Left ventricle myocardium superior (tissue), 1 donor: Measurements from ENCODE around the gene POU2F3. TPM values are rescaled to one million over a fixed set of nuclear protein-coding genes. Genes with fewer than 3 reads are reported as not detected.
"Not testable (repeated sequence)": the region's sequence is repeated elsewhere in the genome, so short reads cannot be mapped to it uniquely, and the experiment has no call there.

Experiments
- ATAC-seq: fragments of 200-7000 bp; cut with Tn5 transposase; one replicate; pipeline ENCODE4 v1.9.1; 2020; ENCODE audit warnings: mild to moderate bottlenecking, moderate library complexity
- DNase-seq: peaks from one replicate; pipeline ENCODE4 v3.0.0-alpha.2; 2020
- intact Hi-C: fragments of 100-400 bp; cut with micrococcal nuclease; formaldehyde crosslinking; loops from one replicate; pipeline ENCODE4 v1.11.0; 2022
- total RNA-seq: library from RNA; stranded (reverse); fragmentation: NEBNext Ultra II Directional; extraction: Animal tissue kit (Norgen Biotek cat#: 25700); gene quantifications from one replicate; pipeline ENCODE4 v1.2.1, GENCODE V29; 2021
- donor health status: DM: no; HTN: yes; CAD: no; lungs with severe emphysema.

POU2F3 gene
- total RNA-seq, 1 donor from 2014 or later: not detected

DNA sequence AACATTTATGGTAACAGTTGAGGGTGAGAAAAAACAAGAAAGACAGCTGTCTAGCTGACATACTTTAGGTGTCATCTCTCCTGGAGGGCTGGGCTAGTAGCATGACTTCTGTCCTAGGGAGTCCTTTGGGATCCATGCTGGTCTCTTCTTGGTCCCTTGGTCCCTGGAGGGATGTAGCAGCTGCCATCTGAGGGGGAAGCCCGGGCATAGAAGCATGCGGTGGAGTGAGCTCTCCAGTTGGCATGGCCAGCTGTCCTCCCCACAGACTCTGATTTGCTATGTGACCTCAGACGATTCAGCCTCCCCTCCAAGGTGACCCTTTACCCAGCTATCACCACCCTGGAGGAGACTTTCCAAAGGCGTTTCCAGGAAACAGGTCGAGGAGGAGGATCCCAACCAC lies 28.7 kb downstream of the POU2F3 start:
- intact Hi-C loops: no loop called here
- ATAC-seq: no peak
- no peak for DNase-seq

DNA sequence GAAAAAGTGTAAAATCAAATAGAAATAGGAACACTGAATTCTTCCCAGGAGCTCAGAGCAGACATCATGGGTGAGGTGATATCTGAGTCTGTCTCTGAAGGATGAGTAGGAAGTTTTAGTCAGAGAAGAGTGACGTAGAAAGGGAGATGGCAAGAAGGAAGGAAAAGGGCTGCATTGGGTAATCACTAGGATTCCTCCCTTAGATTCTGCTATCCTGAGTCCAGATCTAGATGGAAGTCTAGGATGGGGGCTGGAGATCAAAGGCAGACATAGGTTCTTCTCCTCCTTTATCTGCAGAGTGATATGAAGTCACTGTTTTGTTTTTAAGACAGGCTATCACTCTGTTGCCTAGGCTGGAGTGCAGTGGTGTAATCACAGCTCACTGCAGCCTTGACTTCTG lies 30.4 kb downstream of the POU2F3 start:
- no peak for DNase-seq
- no peak for ATAC-seq
- intact Hi-C loops: no loop called here

DNA sequence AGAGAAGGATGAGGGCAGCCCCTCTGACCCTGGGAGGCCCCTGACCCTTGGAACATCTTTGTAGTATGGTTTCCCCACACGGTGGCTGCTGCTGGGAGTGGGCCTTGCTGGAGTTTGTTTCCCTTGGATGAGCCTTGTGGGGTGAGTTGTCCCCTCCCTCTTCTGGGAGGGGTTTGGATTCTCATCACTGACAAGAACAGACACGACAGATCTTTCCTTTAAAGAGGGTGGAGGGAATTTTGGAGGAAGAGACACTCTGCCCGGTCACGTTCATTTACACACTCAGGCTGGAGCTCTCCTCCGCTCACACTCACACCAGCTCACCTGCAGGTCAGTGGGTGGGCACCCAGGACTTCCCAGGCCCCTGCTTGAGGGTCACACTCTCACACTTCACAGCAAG lies 31.7 kb downstream of the POU2F3 start:
- DNase-seq (no peak), ATAC-seq (no peak)
- intact Hi-C loops: no loop called here

DNA sequence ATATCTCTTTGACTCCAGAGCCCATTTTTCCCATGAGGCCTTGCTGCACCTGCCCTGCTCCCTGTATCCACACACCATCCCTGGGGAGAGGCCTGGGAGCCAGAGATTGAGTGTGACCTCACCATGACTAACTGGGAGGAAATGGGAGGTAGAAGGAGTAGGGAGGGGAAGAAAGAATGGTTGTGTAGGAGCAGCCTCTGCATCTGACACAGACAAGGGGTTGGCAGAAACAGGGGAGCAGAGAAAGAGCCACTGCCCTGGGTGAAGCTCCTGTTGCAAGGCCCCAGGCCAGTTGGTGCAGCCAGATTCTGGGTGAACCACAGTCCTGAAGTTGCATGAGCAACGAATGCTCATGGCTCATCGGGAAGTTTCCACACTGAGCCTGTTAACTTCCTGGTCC lies 32.4 kb downstream of the POU2F3 start:
- ATAC-seq (no peak), DNase-seq (no peak)
- intact Hi-C loops: no loop called here

DNA sequence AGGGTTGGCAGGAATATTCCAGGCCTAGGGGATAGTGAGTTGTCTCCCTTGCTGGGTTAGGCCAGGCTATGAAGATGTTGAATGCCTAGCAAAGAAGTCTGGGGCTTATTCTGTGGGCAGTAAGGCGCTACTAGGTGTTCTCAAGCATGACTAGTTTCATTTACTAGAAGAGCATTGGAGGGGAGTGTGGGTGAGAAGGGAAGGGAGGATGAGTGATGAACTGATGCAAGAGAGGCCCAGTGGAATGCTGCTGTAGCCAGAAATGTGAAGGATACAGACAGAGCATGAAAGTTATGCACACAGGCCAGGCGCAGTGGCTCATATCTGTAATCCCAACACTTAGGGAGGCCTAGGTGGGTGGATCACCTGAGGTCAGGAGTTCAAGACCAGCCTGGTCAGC lies 33.5 kb downstream of the POU2F3 start:
- no peak for ATAC-seq
- intact Hi-C loops: no loop called here
- no peak for DNase-seq

DNA sequence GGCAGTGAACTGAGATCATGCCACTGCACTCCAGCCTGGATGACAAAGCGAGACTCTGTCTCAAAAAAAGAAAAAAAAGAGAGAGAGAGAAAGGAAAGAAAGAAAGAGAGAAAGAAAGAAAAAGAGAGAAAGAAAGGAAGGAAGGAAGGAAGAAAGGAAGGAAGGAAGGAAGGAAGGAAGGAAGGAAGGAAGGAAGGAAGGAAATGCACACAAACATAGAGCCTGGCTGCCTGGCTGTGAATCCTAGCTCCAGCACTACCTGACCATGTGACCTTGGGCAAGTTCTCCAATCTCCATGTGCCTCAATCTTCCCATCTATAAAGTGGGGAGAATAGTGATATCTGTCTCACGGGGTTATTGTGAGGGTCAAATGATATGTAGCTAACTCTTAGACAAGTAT lies 34.0 kb downstream of the POU2F3 start:
- intact Hi-C loops, ATAC-seq, DNase-seq: not testable (repeated sequence)

DNA sequence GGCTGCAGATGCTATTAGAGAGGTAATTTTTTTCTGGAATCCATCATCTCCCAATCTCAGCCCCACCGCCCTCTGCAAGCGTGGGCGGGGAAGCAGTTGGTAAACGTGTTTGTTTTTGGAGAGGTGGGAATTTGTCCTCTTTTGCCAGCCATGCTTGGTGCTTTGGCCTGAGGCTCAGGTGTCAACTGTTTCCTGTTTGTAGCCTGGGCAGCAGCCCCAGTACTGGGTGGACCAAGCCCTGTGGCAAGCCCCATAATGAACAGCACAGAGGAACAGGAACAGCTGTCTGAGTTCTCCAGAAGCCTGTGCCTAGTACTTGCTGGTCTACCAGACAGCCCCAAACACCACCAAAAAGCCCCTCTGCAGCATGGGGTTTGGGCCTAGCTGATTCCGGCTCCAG lies 39.6 kb downstream of the POU2F3 start:
- no peak for ATAC-seq

DNA sequence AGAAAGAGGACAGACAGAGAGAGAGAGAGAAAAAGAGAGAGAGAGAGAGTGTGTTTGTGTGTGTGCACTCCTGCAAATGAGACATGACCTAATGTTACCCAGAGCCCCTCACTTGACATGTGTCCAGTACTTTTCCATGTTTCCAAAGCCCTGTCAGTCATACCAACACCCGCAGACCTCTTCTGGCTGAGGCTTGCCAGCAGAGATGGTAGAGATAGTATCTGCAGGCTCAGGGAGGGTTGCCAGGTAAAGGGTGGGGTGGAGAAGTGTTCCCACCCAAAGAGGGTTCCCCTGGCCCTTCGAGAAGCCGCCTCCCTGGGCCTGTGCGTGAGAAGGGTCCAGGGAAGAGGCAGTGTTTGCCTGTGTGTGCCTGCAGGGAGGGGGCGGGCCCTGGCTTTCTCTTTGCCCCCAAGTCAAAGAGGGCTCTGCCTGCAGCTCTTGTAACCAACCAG lies 40.7 kb downstream of the POU2F3 start:
- no peak for DNase-seq
- intact Hi-C loops: no loop called here
- ATAC-seq: peak; percentile 70

More for the DNA sequence above, 39.6 kb downstream of the POU2F3 start:
- DNase-seq: no peak
- intact Hi-C loops: no loop called here

DNA sequence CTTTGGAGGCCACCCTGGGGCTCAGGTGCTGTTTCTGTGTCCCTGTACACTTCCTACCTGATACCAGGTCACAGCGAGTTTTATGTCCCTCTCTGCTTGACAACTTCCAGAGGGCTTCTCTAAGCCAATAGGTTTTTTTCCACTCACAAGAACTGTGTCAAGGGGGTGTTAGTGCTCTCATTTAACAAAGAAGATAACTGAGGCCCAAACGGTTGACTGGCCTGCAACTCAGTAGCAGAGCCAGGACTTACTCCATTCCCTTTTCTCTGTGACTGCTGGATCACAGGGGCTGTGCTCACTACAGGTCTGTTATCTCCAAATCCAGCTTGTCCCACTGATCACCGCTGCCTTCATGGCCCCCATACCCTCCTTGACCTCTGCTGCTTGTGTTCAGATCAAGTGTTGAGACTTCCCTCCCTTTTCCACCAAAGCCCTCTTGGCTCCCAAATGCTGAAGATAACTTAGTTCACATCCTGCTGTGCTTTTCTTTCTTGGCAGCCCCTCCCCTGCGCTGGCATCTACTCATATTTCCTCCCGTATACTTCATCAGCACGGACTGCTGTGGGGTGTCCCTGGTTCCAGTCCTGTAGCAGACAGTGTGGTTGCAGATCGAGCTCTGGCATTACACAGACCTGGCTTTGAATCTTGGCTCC lies 41.3 kb downstream of the POU2F3 start:
- intact Hi-C loops: no loop called here
- ATAC-seq: peak; percentile 62
- peak; percentile 37 for DNase-seq

DNA sequence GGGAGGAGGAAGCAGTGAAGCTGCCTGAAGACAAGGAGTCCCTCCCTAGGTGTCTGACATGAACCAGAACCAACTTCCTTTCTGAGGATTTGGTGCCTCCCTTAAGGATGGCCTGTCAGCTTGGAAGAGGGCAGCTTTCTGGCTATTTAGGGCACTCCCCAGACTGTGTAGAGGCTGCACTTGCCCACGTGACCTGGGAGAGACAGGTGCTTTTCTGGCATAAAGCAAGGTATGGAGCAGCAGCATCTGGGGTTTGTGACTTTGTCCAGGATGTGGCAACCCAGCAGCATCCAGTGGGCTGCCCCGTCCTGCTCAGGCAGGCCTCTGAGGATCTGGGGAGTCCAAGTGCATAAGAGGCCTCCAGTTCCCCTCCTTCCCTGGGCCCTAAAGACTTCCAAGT lies 43.2 kb downstream of the POU2F3 start:
- intact Hi-C loops: no loop called here
- ATAC-seq (no peak), DNase-seq (no peak)

DNA sequence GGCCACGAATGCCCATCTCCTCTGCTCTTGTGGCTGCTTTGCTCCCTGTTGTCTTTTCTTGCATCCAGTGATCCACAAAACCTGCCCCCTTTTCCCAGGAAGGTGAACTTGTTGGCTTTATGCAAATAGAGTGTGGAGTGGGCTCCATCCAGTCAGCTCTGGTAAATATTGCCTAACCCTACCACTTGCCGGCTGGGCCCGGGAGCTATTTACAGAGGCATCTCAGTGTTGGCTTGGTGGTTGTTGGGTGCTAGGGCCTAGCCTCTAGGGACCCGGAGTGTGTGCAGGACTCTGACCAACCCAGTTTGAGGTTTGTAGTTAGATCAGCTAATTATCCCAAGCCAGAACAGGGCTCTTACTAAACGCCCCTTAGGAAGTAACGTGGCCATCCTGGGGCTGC lies 44.3 kb downstream of the POU2F3 start:
- ATAC-seq: no peak
- intact Hi-C loops: no loop called here
- DNase-seq: no peak

DNA sequence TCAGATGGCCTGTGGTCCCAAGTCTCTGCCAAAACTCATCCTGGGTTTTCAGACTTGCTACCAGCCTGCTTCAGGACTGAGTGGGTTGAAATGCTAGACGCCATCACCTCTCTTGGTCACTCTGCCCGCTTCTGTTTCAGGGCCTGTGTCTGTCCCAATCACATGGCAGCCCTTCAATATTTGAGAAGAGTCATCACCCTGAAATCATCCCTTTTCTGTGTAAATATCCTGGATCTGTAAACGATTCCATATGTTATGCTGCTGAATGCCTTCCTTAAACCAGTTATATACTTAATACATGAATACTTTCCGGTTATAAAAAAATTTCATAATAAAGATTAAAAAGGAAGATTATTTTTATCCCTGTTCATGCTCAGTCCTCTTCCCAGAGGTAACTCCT lies 45.3 kb downstream of the POU2F3 start:
- ATAC-seq (no peak), DNase-seq (no peak)
- intact Hi-C loops: no loop called here

DNA sequence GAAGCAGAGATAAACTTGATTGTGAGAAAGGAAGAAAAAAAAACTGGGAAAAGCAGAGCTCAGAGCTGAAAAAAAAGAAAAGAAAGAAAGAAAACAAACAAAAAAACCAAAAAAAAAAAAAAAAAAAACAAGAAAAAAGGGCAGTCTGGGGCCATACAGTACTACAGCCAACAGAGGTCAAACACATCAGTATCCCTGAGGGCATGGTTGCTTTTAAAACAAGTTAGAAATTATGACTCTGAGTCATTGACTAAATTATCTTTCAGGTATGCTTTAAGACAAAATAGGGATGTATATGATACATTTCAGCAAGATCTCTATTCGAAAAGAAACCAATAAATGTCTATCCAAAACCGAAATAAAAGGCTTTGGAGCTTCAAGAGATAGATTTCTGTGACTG lies 48.1 kb downstream of the POU2F3 start:
- ATAC-seq: no peak
- intact Hi-C loops: no loop called here
- DNase-seq: no peak

DNA sequence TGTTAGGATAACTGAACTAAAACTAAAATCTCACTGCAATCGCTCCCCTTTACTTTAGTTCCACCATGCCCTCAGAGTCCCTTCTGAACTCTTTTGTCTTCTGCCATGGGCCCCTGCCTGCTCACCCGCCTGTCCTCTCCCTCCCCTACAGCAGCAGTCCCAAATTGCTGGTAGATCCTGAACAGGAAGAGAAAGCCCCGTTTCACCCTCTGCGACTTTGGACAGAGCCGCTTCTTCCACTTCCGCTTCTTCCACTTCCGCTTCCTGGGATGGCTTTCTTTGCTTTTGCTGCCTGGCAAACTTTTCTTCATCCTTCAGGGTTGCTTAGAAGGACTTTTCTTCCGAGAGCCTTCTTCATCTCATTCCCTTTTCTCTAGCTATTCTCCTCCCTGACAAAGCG lies 49.5 kb downstream of the POU2F3 start:
- DNase-seq (no peak), ATAC-seq (no peak)
- intact Hi-C loops: no loop called here

DNA sequence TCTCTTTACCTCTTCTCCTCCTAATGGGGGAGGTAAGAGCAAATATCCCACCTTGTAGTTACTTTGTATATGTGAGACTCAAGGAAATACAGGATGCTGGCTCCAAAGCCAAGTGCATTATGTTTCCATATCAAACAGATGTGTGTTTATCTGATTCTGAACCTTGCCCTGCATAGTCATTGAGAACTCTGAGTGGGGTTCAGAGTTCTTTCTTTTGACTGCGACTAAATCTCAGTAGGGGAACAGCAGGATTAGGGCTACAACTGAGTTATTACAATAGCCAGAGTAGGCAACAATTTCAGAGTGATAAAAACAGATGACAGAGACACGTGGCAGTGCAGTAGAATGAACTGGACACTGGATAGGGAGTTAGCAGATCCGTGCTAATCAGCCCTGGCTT lies 51.0 kb downstream of the POU2F3 start:
- intact Hi-C loops: no loop called here
- no peak for ATAC-seq
- no peak for DNase-seq

DNA sequence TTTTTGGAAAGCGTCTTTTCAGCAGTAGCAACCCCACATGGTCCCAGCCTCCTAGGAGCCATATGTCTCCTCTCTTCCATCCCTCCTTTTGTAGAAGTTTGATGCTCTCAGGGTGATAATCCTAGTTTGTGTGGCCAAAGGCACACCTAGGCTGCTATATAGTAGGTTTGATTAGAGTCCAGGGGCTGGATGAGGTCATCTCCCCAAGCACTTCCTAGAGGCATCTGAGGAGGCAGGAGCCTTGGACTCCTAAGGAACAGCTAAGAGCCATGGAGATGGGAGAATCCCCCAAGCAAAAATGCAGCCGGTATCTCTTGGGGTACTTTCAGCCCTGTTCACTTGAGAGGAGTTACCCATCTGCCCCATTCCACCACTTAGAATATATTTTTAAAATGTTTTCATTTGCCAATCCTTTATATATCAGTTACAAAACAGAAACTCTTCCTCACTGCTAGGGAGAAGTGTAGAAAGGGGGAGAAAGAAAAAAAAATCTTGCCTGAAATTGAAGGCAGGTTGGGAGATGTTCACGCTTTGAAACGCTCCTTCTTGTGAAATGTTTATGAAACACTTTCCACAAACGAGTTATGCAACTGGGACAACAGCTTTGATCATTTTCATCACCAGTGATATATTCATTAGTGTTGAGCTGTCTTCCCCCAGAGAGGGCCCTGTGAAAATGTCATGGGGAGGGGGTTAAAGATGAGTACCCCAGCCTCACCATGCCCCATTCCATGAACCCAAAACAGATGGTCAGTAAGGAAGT lies 53.3 kb downstream of the POU2F3 start:
- intact Hi-C loops: no loop called here
- DNase-seq: no peak
- no peak for ATAC-seq

DNA sequence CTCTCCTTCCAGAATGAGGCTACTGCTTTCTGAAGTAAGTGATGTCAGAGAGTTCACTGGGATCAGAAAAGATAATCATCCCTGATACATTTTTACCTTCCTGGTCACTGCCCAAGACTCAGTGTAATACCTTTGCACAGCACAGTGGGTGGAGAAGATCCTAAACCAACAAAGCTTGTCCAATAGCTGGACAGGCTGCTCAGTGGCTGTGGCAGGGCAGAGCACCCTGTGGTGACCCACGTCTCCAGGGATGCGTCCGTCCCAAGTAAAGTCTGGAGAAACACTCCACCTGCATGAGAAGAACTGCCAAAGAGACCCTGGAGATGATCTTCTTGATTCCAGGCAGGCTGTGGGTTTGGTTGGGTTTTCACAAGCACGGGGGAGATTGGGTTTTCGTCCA lies 54.2 kb downstream of the POU2F3 start:
- intact Hi-C loops: no loop called here
- no peak for ATAC-seq
- DNase-seq: no peak

DNA sequence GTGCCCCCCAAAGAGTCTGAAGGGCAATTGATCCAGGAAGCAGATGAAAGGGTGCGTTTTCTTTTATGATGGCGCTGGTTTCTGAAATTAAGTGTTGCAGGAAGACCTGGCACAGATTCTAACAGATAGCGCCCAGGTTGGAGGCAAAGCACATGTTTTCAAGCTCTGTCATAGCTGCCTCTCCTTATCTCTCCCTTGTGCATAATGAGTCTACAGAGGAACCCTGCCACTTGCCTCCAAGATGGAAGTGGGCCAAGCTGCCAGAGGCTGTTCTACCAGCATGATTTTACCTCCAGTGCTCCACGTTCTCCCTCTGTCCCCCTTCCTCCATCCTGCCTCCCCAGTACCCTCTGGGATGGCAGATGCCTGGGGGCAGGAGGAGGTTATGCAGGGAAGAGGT lies 55.2 kb downstream of the POU2F3 start:
- no peak for DNase-seq
- intact Hi-C loops: no loop called here
- peak; percentile 63 for ATAC-seq

DNA sequence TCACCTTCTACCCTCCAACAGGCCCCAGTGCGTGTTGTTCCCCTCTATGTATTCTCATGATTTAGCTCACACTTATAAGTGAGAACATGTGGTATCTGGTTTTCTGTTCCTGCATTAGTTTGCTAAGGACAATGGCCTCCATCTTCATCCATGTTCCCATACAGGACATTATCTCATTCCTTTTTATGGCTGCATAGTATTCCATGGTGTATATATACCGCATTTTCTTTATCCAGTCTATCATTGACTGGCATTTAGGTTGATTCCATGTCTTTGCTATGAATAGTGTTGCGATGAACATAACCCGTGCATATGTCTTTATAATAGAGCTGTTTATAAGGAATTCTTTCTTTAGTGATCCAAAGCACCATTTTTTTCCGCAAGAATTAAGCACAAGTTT lies 56.6 kb downstream of the POU2F3 start:
- intact Hi-C loops: no loop called here
- no peak for ATAC-seq
- no peak for DNase-seq

DNA sequence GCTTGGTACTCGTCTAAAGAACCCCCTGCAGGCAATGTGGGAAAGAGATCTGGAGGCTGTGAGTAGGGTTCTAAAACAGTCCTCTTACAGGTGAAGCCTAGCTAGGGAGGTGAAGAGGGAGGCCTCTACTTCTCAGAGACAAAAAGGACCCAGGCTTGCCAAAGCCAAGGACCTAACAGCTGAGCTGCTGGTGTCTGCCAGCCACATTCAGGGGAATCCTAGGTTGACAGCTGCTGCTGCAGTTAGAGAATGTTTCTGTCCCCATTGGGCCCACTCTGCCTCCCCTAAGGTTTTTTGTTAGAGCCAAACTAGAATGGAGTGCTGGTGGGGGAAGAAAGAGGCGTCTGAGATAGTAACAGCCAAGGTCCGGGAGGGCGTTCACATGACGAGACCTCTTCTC lies 58.5 kb downstream of the POU2F3 start:
- no peak for ATAC-seq
- intact Hi-C loops: no loop called here

More for the DNA sequence above, 58.5 kb downstream of the POU2F3 start:
- no peak for DNase-seq
